ENCODE data around the gene MYL12B.
A peak's percentile ranks its signal among the peaks of the same experiment; 100 is the strongest.

MYL12B gene

DNA sequence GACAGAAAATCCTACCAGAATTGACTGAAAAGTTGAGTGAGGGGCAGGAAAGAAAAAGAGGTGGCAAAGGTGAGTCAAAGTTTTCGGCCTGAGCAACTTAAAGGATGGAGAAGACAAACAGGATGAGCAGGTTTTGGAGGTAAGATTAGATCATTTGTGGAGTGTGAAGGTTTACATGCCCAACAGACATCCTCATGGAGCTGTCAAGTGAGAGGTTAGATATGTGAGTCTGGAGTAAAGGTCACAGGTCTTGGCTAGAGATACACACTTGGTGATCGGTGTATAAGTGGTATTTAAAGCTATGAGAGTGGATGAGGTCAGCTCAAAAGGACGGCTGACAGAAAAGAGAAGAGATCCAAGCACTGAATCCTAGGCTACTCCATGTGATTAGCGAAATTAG lies 25.5 kb upstream of the MYL12B start:
- DNase-seq = no peak

DNA sequence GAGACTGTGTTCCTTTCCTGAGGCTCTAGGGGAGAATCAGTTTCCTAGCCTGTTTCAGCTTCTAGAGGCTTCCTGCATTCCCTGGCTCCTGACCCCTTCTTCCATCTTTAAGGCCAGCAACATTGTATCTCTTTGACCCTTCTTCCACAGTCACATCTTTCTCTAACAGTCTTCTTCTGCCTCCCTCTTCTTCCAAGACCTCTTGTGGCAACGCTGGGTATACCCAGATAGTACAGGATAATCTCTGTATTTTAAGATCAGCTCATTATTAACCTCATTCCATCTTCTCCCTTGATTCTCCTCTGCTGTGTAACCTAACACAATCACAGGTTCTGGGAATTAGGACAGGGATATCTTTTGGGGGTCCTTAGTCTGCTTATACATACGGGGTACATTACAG lies 23.2 kb upstream of the MYL12B start:
- DNase-seq = no peak

- no peak for DNase-seq
Observed at GRCh38 chr18:3245185-3245564, 16.8 kb upstream of the MYL12B start.

GRCh38 chr18:3245853-3246634 lies 15.9 kb upstream of the MYL12B start:
- DNase-seq = peak; percentile 55

DNA sequence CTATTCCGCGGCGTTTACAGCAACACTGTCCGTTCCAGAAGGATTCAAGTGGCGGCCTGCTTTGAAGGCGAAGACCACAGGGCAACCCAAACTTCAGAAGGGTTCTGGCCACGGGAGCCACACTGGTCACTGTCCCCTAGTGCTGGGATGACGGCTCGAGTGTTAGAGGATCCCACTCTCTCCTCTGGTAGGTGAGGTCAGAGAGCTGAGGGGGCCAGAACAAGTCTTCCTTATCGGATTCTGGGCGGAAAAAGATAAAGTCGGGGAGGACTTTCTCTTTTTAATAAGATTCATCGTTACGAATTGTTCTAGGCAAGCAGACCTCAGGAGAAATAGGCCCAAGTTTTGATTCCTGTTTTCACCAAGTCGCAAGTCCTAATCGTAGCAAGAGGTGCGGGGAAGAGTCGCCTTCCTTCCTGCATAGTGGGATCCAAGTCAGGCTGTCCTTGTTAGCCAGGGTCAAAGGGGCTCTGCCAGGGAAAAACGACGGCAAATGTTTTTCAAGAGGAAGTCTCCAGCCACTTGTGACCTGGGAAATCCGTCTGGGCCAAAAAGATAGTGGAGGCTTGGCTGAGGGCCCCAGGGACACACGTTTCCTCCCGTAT lies 15.2 kb upstream of the MYL12B start:
- no peak for DNase-seq

DNA sequence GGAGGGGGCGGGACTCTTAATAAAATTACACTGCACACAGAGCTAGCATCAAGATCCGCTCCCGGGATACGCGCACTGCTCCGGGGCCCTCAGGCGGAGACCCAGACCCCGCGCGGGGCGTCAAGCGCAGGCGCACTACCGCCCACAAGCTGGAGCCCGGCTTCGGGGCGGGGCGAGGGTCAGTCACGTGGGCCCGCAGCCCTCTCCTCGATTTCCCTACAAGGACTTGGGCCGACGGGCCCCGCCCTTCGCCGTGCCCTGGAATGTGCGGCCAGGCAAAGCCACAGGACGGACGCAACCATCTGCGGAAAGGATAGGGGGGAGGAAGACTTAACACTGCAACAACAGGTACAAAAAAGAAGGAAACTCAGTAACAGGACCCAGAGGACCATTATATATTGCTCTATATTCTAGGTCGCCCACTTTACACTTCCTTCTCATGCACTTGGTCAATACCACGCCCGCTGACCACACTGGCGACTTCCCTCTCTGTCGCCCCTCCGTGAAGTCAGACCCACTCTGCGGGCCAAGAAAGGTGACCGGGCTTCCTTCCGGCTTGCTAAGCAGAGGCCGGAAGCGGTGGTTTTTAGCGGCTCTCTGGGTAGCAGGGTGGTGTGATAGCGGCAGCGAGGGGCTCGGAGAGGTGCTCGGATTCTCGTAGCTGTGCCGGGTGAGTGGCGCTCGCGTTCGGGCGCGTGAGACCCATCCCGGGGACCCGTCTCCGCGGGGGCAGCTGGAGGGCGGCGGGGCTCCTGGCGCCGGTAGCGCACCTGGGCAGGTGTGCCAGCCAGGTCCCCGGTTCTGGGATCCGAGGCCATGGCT lies 14.5 kb upstream of the MYL12B start, which contains the start of gene MYL12A:
Gene MYL12A (plus strand): TSS at position 562 of the 822 bp plus-strand sequence. CDS start 5,447 bp downstream, outside the sequence.
- DNase-seq = peak; percentile 93

DNA sequence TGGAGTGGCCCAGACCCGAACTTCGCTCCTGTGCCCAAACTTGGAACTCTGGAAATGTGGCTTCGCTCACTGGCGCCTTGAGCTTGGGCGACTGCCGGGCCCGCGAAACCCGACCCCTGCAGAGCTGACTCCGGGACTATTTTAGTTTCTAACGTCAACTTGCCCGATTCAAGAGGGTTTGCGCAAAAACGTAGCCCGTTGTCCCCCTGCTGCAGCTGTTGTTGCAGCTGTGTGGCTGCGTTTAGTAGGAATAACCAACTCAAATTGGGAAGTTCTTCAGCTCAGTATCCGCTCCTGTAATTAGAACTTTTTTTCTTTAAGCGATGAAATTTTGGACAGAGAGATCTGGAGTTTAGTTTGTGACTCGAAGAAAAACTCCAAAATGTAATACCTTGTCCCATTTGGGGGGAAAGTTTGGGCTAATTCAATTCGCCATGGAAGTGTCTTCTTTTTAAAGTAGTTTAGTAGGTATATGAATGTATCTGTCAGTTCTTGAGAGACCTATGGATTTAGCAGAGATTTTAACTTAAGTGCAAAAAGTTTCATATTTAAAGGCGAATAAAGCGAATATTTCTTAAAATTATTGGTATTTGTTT lies 13.8 kb upstream of the MYL12B start:
- no peak for DNase-seq

GRCh38 chr18:3248658-3249359 lies 13.1 kb upstream of the MYL12B start:
- DNase-seq = no peak

- no peak for DNase-seq
Observed at GRCh38 chr18:3250237-3251107, 11.5 kb upstream of the MYL12B start.

DNA sequence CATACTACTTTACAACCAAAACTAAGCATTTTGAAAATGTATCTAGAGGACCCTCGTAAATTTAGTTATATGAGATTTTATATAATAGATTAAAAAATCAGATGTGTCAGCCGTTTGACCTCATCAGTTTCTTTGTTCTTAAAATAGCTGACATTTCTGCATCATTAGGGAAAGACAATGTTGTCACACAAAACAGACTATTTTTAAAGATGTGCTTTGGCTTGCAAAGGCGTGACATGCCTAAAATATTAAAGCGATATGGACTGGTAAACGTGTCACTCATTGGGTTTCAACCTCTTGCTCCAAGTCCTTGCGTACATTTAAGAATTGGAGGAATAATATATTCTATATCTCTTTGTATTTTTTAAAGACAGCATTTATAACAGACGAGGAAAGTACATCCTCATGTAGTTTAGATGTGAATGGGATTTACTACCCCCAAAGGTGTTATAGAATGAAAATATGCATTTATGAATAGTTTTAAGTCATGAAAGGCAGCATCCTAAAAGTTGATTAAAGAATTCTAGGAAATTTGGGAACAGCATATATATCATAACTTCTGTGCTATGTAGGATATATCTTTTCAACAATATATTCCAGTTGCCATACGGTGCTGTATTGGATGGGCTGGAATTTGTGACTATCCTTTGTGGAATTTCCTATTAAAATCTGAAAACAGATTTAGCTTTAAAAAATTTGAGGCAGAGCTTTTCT lies 10.5 kb upstream of the MYL12B start:
- no peak for DNase-seq

DNA sequence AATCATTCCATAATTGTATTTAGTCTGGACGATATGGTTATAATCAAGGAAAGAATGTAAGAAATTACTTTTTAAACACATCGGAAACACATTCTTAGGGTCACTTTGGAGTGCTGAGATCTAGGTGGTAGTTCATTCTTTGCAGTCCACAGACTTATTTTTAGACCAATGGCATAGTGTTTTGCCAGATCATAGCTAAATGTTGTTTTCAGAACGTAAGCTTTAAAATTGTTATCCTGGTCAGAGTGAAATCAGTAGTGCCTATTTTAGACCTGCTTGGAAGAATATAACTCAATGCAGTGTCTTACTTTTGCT lies 10.0 kb upstream of the MYL12B start:
- no peak for DNase-seq

DNA sequence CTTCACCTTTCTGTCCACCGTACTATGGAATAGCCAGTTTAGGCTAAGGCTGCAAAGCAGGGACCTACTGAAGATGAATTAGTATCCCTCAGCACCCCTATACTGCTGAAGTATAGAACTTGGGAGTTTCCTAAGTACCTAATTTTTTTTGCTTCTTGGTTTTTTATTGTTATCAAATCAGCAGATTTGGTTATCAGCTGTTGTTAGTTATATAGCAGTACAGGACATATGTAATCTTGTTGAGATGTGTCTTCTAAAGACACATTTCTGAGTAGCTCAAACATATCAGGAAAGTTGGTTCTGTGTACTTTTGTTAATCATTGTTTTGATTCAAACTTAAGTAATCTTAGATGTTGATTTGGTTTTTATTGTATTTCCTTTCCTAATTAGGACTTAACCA lies 9.1 kb upstream of the MYL12B start:
- no peak for DNase-seq

- no peak for DNase-seq
Observed at GRCh38 chr18:3254725-3255124, 7.2 kb upstream of the MYL12B start.

- no peak for DNase-seq
Observed at GRCh38 chr18:3255611-3256165, 6.2 kb upstream of the MYL12B start.

GRCh38 chr18:3256693-3257626 lies 5.0 kb upstream of the MYL12B start:
- DNase-seq = no peak

DNA sequence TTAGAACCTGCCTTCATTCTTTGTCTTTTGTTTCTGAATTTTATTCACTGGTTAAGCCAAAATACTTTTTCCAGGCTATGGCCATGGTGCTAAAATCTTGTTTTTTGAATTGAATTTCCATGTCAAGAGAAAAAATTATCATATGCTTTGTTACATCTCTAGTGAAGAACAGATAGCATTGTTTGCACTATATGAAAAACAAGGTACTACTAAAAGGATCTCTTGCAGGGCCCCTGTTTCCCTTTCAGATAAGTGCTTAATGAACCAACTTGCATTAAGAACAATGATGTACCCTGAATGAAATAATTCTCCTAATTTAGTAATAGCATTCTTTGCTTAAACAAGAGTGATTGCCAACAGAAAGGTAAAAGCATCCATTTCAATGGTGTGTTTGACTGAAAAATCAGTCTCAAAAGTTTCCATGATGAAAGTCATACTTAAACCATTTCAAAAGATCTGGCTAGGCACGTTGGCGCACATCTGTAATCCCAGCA lies 4.3 kb upstream of the MYL12B start:
- no peak for DNase-seq

DNA sequence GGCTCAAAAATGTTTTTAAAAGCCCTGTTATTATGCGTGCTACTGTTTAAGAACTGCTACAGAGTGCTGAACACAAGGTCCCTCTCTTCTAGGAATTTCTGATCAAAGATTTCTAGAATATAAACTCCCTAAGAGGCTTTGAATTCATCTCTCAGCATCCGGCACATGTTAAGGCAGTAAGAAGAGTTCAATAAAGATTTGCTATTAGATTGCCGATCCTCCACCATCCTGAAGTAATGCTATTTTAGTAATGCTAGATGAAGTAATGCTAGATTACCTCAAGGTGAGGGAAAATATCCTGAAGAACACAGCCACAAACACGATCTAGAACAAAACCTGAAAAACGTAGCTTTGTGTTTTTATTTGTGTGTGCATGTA lies 949 bp upstream of the MYL12B start:
- no peak for DNase-seq

DNA sequence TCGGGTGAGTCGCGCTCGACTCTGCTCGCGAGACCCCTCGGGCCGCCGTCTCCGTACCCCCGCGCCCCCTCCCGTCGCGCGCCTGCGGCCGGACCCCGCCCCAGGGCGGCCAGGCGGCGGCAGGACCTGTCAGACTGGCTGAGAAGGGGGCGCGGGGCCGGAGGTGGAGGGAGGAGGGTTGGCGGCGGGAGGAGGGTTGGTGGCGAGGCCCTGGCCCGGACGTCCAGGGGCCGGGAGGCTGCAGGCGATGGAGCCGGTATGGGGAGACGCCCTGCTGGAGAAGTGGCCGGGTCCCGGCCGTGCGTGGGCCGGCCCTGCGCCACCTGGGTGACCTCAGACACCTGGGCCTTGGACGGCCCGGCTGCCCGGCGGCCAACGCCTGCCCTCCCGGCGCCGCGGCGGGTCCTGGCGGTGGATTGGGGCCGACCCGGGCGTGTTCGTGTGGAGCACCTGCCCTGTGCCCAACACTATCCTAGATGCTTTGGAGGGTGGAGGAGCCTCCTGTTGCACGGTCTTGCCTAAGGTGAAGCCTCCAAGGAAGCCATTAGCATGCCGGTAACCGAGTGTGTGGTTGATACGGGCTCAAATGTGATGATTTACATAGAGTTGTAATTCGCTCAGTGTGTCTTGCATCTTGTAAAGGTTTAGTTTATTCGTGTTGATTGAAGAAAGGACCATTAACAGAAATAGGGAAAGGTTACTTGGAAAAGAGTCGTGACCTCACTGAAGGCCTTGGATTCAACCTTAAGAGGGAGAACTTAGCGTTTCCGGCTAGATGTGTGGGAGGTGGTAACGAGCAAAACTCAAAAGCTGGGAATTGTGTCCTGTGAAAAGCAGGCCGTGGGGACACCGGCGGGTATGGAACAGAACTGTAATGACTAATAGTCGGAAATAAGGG lies 550 bp downstream of the MYL12B start:
- DNase-seq = no peak

Measured in NCI-H446 treated with DMSO at 0.1 percent for 48 hours (cell line).